Endothelial cell (in vitro differentiated cells): ENCODE measurements around the gene CGN. TPM values are rescaled to one million over a fixed set of nuclear protein-coding genes. Genes with fewer than 3 reads are reported as not detected.

Experiments
- DNase-seq: peaks from one replicate; pipeline ENCODE4 v3.0.0; 2021; ENCODE audit warnings: low spot score
- H3K27ac Mint-ChIP-seq: one replicate; pipeline ENCODE4 v1.8.0; 2021; ENCODE audit warnings: mixed read lengths, inconsistent platforms; ENCODE audit not compliant: unreplicated experiment
- H3K27me3 Mint-ChIP-seq: one replicate; pipeline ENCODE4 v1.8.0; 2021; ENCODE audit warnings: mild to moderate bottlenecking, moderate library complexity, mixed read lengths, inconsistent platforms; ENCODE audit not compliant: unreplicated experiment
- H3K36me3 Mint-ChIP-seq: one replicate; pipeline ENCODE4 v1.8.0; 2021; ENCODE audit warnings: mild to moderate bottlenecking, low read depth, mixed read lengths, inconsistent platforms; ENCODE audit not compliant: unreplicated experiment
- H3K4me1 Mint-ChIP-seq: one replicate; pipeline ENCODE4 v1.8.0; 2021; ENCODE audit warnings: mild to moderate bottlenecking, mixed read lengths, inconsistent platforms; ENCODE audit not compliant: unreplicated experiment
- H3K4me3 Mint-ChIP-seq: one replicate; pipeline ENCODE4 v1.8.0; 2021; ENCODE audit warnings: mild to moderate bottlenecking, mixed read lengths, inconsistent platforms; ENCODE audit not compliant: unreplicated experiment
- H3K9me3 Mint-ChIP-seq: one replicate; pipeline ENCODE4 v1.8.0; 2021; ENCODE audit warnings: mixed read lengths, inconsistent platforms; ENCODE audit not compliant: unreplicated experiment
- CTCF ChIP-seq: fragments of 200-600 bp; sonication (generic); IDR thresholded peaks from one replicate; pipeline ENCODE4 v1.5.0; 2021; ENCODE audit warnings: antibody characterized with exemption; ENCODE audit not compliant: unreplicated experiment
- total RNA-seq: library from RNA; stranded (reverse); fragmentation: NEBNext Ultra II Directional; extraction: Animal tissue kit (Norgen Biotek cat#: 25700); gene quantifications from one replicate; pipeline ENCODE4 v1.2.1, GENCODE V29; 2021; ENCODE audit not compliant: unreplicated experiment

CGN gene
- total RNA-seq, 1 donor from 2014 or later: 50.7 TPM

- Mint-ChIP-seq H3K27ac (no peak overlapping the region), H3K4me3 (no peak overlapping the region), H3K9me3 (no peaks in the 10 kb centered on the region), H3K36me3 (no peaks in the 10 kb centered on the region), H3K27me3 (no peaks in the 10 kb centered on the region), H3K4me1 (peaks cover 8% of the 10 kb centered on the region)
- DNase-seq: no peak
- no peak for TF ChIP-seq CTCF
These were observed 36.4 kb upstream of the CGN start for GRCh38 chr1:151474745-151475144.

- no peaks in the 10 kb centered on the region for H3K36me3 Mint-ChIP-seq
- no peak overlapping the region for H3K4me3 Mint-ChIP-seq
- H3K27ac Mint-ChIP-seq: no peak overlapping the region
- peaks cover 8% of the 10 kb centered on the region for H3K4me1 Mint-ChIP-seq
- TF ChIP-seq CTCF: no peak
- no peak for DNase-seq
- H3K27me3 Mint-ChIP-seq: no peaks in the 10 kb centered on the region
- no peaks in the 10 kb centered on the region for H3K9me3 Mint-ChIP-seq
These were observed 36.0 kb upstream of the CGN start for GRCh38 chr1:151475175-151475574.

- no peak overlapping the region for H3K27ac Mint-ChIP-seq
- no peak for DNase-seq
- no peak for TF ChIP-seq CTCF
- no peak overlapping the region for H3K4me3 Mint-ChIP-seq
- H3K27me3 Mint-ChIP-seq: no peaks in the 10 kb centered on the region
- H3K9me3 Mint-ChIP-seq: no peaks in the 10 kb centered on the region
- H3K4me1 Mint-ChIP-seq: peaks cover 8% of the 10 kb centered on the region
- H3K36me3 Mint-ChIP-seq: no peaks in the 10 kb centered on the region
These were observed 35.1 kb upstream of the CGN start for GRCh38 chr1:151476083-151476482.

GRCh38 chr1:151477066-151477465 is 34.1 kb upstream of the CGN start:
- H3K4me3 Mint-ChIP-seq: no peak overlapping the region
- no peaks in the 10 kb centered on the region for H3K27me3 Mint-ChIP-seq
- no peaks in the 10 kb centered on the region for H3K36me3 Mint-ChIP-seq
- no peak for DNase-seq
- no peaks in the 10 kb centered on the region for H3K9me3 Mint-ChIP-seq
- H3K4me1 Mint-ChIP-seq: peaks cover 8% of the 10 kb centered on the region
- H3K27ac Mint-ChIP-seq: no peak overlapping the region
- no peak for TF ChIP-seq CTCF

- H3K36me3 Mint-ChIP-seq: no peaks in the 10 kb centered on the region
- H3K9me3 Mint-ChIP-seq: no peaks in the 10 kb centered on the region
- no peak for DNase-seq
- no peaks in the 10 kb centered on the region for H3K27me3 Mint-ChIP-seq
- H3K4me1 Mint-ChIP-seq: peaks cover 4% of the 10 kb centered on the region
- no peak overlapping the region for H3K4me3 Mint-ChIP-seq
- no peak overlapping the region for H3K27ac Mint-ChIP-seq
- no peak for TF ChIP-seq CTCF
These were observed 32.9 kb upstream of the CGN start for GRCh38 chr1:151478140-151478812.
